Epithelial cell of esophagus (primary cell): ENCODE data around the gene PCNT.

Experiments
- DNase-seq: peaks from one replicate; pipeline ENCODE4 v3.0.0; 2010; ENCODE audit warnings: low read depth
- H3K4me3 ChIP-seq: 2 replicates; pipeline ENCODE4 v1.5.1; 2011; ENCODE audit warnings: mild to moderate bottlenecking, low read length, control low read depth
- CTCF ChIP-seq: IDR thresholded peaks from 2 replicates; pipeline ENCODE4 v1.5.1; 2011; ENCODE audit warnings: low read depth, mild to moderate bottlenecking, low read length, control low read depth, inconsistent platforms; ENCODE audit not compliant: insufficient read depth; ENCODE audit errors: missing control alignments

Gene PCNT

GRCh38 chr21:46493828-46494227, 169.9 kb downstream of the PCNT start:
- DNase-seq, result no peak
- no peak for TF ChIP-seq CTCF
- no peak overlapping the region for H3K4me3 ChIP-seq
